GM18526 (cell line): ENCODE results near the gene FCN2.

ENCODE experiments used
- POLR2A ChIP-seq: IDR thresholded peaks from 3 replicates; pipeline ENCODE4 v1.6.1; 2011; ENCODE audit not compliant: insufficient read length; ENCODE audit errors: extremely low read depth

FCN2 gene

DNA sequence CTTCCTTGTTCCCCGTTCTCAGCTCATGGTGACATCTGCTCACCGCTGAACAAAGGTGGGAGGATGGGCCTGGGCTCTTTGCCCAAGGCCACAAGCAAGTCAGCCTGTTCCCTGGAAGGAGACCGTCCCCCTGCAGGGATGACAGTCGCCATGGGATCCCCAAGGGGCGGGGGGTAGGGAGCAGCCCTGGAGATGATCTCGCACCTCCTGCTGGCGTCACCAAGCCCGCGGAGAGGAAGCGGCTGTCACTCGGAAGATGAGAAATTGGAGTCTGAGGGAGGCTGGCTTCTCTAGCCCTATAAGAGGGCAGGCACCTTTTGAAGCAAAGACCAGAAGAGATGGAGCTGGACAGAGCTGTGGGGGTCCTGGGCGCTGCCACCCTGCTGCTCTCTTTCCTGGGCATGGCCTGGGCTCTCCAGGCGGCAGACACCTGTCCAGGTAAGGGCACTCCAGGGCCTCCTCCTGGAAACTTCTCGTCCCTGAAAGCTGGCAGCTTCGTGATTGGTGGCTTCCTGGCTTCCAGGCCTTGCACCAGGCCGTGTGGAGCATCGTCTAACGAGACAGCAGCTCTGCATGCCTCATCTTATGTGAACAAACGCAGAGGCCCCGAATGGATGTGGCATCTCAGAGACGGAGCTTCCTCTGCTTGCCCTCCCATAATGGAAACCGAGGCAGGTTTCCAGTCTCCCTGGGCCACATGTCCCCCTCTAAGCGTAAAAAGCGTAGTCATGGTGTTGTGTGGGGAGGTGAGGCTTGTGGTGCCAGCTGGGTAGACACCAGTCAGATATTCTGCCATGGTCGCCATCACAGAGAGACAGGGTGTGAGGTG lies at the start of gene FCN2:
FCN2 (plus strand) TSS at position 327 of the 829 bp plus-strand sequence; CDS start at position 339, 12 bp downstream.
- no peak for TF ChIP-seq POLR2A

DNA sequence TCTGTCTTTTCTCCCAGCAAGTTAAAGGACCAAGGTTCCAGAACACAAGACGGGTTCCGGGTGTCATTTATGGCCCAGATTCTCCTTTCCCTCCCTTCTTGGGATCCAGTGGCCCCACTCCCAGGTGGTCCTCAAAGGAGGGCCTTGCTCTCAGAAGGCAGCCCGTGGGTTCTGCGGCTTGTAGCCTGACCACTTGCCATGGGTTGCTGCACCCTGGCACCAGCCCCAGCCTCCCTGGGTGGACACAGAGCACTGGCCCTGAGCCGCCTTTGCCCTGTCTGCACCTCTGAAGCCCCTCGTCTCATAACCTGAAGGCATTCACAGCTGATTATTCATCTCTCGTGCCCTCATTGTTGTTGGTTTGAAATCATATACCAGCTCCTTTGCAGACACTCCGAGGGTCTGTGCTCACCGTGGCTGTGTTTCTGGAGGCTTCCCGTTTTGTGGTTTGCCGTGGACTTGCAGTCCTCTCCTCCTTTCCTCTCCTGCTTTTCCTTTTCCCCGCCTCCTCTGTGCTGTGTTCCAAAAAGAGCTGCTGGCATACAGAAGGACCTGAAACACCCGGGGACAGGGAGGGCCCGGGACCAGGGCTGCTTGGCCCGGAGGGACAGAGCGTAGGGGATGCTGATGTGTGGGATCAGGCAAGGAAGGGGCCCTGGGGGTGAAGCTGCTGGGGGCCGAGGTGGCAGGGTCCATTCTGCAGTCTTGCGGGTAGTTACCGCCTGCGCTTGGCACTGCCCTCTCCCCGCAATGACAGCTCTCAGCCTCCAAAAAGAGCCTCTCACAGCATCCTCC lies 49.5 kb upstream of the FCN2 start:
- no peak for TF ChIP-seq POLR2A

DNA sequence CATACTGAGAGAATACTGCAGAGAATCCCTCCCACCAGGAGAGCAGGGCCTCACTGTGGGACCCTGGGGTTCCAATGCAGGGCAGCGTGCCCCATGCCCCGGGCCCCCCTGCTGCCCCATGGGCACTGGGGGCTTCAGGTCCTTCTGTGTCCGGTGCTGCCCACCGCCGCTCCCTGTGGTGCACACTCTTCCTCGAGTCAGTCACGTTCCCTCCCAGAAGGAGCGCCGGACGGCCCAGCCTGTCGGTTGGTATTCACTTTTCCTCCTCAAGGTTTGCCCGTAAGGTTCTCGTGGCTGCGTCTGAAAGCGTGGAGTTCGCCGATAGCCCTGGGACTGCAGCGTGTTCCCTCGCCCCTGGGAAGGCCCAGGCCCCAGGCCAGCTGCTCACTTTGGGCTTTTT lies 48.1 kb upstream of the FCN2 start:
- TF ChIP-seq POLR2A, result no peak

DNA sequence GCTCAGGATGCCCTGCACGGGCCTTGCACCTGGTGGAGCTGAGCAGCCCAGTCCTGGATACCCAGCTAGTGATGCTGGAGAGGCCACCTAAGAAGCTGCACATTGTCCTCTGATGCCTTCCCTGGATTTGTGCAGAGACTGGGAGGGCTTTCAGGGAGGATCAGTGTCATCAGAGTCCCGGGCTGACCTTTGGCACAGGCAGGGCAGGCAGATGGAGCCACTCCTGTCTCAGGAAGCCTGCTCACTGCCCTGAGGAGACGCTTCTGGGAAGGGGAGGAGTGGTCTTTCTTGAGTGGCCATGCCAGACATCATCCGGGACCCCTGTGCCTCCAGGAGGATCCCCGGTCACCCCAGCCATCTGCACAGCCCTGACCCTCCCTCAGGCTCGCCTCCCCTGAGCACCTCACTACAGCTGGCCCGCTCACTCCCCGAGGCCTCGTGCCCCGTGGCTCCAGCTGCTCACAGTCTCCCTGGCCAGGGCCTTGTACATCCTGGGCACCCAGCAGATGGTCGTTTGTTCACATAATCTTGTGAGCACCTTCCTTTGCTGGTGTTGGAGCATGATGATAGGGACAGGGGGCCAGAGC lies 47.2 kb upstream of the FCN2 start:
- no peak for TF ChIP-seq POLR2A

DNA sequence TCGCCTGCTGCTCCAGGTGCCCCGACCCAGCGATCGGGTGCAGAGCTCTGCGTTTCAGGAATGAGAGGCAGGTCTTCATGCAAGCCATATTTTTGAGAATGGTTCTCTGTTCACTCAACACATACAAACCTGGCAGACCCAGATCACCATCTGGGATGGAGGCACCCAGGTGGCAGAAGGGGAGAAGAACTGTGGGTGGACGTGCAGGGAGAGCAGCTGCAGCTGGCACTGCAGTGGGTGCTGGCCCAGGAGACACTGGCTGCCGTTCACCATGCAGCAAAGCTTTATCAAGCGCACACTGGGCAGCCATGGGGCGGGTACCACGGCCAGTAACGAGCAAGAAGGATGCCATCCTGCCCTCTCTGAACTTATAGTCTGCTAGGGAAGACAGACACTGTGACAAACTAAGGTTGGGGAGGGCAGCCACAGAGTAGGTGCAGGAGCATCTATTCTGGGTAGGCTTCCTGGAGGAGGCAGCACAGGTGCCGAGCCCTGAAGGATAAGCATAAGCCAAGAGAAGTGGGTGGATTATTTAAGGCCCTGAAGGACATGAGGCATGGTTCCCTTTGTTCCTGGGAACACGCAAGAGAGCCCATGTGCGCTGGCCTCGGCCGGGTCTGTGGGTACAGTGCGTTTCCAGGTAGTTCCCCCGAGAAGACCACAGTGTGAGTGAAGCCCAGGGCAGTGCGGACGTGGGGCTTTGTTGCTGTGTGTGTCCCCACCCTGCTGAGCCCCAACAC lies 46.2 kb upstream of the FCN2 start:
- no peak for TF ChIP-seq POLR2A

DNA sequence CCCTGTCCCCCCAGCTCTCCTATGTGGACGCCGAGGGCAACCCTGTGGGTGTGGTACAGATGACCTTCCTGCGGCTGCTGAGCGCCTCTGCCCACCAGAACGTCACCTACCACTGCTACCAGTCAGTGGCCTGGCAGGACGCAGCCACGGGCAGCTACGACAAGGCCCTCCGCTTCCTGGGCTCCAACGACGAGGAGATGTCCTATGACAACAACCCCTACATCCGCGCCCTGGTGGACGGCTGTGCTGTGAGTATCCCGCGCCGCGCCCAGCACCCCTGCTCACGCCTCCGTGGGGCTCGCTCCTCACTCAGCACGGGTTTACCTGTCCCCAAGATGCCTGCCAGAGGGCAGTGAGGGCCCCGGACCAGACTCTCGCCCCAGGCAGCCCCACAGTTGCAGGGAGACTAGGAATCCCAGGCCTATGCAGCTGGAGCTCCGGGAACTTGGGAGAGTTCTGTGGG lies 45.6 kb upstream of the FCN2 start:
- TF ChIP-seq POLR2A, result no peak

DNA sequence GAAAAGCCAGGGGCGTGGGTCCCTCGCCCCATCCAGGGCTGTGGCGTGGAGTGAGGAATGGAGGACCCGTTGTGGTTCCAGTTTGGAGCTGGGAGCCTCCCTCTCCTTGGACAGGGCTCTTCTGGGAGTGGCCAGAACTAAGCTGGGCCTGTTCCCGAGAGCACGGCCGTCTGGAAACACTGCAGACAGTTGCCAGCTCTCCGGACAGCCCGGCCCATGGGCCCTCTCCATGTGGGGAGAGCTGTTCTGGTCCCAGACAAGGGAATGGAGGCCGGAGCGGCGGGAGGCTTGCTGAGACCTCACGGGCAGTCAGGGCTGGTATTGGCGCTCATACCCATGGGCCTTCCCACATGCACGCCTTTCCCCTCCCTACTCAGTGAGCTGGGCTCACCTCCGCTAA lies 45.2 kb upstream of the FCN2 start:
- no peak for TF ChIP-seq POLR2A

DNA sequence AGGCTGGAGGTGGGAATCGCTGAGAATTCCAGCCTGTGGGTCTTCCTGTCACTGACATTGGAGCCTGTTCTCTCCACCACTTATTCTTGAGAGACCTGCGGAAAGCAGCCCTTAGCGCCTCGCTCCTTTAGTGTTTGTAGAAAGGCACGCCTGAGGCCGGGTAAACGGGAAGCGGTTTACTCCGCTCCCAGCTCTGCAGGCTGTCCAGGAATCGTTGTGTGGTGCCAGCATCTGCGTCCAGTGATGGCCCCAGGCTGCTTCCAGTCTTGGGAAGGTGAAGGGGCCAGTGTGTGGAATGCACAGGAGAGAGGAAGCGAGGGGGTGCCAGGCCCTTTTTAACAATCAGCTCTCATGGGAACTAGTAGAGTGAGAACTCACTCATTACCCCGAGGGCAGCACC lies 44.6 kb upstream of the FCN2 start:
- TF ChIP-seq POLR2A, result no peak

DNA sequence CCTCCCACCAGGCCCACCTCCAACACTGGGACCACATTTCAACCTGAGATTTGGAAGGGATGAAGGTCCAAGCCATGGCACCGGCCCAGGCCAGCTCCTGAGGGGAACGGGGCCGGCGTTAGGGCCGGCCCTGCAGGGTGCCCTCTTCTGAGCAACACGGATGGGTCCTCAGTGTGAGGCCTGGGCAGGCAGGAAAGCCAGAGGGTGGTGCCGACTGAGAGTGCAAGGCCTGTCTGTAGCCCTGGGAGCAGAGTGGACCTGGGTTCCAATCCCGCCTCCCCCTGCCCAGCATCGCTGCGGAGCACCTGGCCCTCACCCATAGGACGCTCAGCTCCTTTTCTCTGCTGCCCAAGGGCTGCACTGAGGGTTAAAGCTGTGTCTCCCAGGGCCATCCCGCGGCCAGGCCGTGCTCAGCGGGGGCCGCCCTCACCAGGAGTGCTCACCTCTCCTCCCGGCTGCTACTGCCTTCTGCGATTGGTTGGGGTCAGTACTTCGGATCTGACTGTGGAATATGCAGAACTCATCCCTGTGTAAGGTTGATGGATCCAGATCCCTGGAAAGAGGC lies 44.1 kb upstream of the FCN2 start:
- no peak for TF ChIP-seq POLR2A

DNA sequence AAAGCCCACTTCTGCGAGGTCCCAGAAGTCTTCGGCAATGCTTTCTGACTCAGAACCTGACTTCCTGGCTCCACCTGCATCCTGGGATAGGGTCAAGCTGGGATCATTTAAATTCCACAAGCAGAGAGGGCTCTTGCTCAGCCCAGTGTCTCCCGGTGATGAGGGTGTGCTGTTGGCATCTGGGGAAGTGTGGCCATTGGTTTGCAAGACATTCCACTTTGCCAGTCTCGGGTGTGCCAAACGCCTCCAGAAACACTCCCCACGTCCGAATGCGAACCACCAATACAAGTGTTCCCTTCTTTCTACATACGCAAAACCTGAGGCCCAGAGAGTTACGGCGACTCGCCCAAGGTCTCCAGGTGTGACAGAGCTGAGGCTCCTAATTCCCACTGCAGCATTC lies 43.1 kb upstream of the FCN2 start:
- TF ChIP-seq POLR2A, result no peak

DNA sequence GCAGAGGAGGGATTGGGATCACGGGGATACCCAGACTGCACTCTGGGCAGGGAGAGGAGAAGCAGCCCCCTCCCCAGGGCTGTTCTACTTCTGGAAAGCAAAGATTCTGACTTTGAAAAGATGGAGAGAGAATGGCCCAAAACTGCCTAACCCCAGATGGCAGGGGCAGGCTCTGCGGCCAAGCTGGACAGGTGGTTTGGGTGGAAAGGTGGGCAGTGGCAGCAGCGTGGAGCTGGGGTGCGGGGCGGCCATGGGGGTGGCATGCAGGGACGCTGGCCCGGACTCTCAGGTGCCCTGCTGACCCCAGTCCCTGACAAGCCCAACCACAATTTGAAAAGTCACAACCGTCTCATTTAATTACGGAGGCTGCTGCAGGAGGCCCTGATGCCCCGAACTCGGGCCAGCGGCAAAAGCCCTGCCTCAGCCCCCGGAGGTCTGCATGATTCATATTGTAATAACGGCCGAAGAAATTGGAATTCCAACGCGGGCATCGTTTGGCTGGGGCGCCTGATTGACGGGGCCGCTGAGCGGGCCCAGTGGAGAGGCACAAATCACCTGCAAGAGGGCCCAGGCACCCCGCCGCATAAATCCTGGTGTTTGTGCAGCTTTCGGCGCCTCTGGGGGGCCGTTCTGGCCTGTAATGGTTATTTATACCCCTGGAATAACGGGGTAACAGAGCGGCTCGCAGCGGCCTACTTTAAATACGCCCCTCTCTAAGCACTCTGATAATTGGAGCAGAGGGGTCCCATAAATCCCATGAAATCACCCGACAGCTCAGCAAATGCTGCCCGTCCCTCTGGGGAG lies 41.8 kb upstream of the FCN2 start:
- no peak for TF ChIP-seq POLR2A

DNA sequence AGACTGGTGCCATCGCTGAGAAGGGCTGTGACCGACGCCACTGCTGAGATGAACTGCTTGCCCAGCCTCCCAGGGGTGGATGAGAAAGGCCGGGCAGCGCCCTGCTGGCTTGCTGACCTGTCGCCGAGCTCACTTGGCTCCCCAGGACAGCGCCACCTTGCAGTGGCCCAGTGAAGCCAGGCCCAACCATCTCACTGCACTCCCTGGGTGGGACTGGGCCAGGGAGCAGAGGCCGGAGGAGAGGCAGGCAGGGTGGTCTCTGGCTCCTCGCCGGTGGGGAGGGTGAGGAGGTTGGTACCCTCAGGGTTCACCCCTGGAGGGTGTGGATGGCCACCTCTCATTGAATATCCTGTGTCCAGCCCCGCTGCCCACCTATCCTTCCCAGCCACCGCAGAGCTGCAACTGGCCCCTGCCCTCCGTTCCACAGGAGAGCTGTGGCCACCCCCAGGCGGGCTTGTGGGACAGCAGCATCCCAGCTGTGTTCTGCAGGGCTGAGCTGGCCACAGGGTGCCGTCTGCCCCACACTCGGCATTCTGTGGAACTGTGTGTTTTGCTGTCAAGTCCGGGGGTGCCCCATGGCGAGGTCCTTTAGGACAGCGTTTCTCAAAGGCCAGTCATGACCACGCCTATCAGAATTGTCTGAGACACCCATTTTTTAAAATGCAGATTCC lies 41.0 kb upstream of the FCN2 start:
- TF ChIP-seq POLR2A, result no peak

DNA sequence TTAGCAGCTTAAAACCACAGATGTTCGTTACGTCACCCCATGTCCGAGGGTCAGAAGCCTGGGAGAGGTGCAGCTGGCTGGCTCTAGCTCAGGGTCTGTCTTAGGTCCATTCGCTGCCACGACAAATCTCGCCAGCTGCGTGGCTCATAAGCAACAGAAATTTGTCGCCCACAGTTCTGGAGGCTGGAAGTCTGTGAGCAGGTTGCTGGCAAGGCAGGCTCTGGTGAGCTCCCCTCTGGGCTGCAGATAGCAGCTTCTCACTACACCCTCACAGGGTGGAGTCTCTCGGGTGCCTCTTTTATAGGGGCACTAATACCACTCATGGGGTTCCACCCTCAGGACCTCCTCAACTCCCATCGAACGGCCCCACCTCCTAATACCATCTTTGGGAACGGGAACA lies 40.1 kb upstream of the FCN2 start:
- no peak for TF ChIP-seq POLR2A
